GM12865 (cell line): ENCODE data around the gene PIK3C2G.

Experiments used
- DNase-seq: peaks from one replicate; pipeline ENCODE4 v3.0.0; 2010; ENCODE audit warnings: low read depth
- H3K4me3 ChIP-seq: 2 replicates; pipeline ENCODE4 v1.5.1; 2011; ENCODE audit warnings: mild to moderate bottlenecking, low read depth, low read length, control low read depth
- CTCF ChIP-seq: IDR thresholded peaks from 2 replicates; pipeline ENCODE4 v1.5.1; 2011; ENCODE audit warnings: low read length, control low read depth, low read depth, inconsistent platforms; ENCODE audit not compliant: insufficient read depth; ENCODE audit errors: missing control alignments

PIK3C2G gene

GRCh38 chr12:18394742-18395141 lies 133.4 kb downstream of the PIK3C2G start:
- no peak for TF ChIP-seq CTCF
- DNase-seq = no peak
- no peak overlapping the region for H3K4me3 ChIP-seq

GRCh38 chr12:18400186-18400585 lies 138.9 kb downstream of the PIK3C2G start:
- no peak for TF ChIP-seq CTCF
- H3K4me3 ChIP-seq = no peak overlapping the region

GRCh38 chr12:18402872-18403611 lies 141.7 kb downstream of the PIK3C2G start:
- no peak overlapping the region for H3K4me3 ChIP-seq
- no peak for DNase-seq
- no peak for TF ChIP-seq CTCF

More at GRCh38 chr12:18400186-18400585, 138.9 kb downstream of the PIK3C2G start:
- DNase-seq = no peak

GRCh38 chr12:18411453-18411852 lies 150.1 kb downstream of the PIK3C2G start:
- no peak for TF ChIP-seq CTCF
- no peak for DNase-seq
- H3K4me3 ChIP-seq = no peak overlapping the region

- TF ChIP-seq CTCF = no peak
- no peak for DNase-seq
- H3K4me3 ChIP-seq = no peak overlapping the region
Measured at GRCh38 chr12:18414671-18415070, 153.4 kb downstream of the PIK3C2G start.

GRCh38 chr12:18415227-18415626 lies 153.9 kb downstream of the PIK3C2G start:
- no peak for TF ChIP-seq CTCF
- H3K4me3 ChIP-seq = no peak overlapping the region
- no peak for DNase-seq

- DNase-seq = no peak
- H3K4me3 ChIP-seq = no peak overlapping the region
- TF ChIP-seq CTCF = no peak
Measured at GRCh38 chr12:18416412-18416811, 155.1 kb downstream of the PIK3C2G start.
